ENCODE data around the gene KAT6B.

The KAT6B gene

GRCh38 chr10:75024971-75025523 is 198.6 kb downstream of the KAT6B start:
- POLR2A ChIA-PET: no interaction called here
- TF ChIP-seq CTCF (IDR thresholded peaks at IDR 0.05; ENCODE audit: insufficient read depth, low read length, missing control alignments): no peak
- no peak for DNase-seq (ENCODE audit: low read depth, low spot score)
- H3K4me3 ChIP-seq (ENCODE audit: low read depth, low read length): no peak overlapping the region
- CTCF ChIA-PET: interaction anchor here (1.5 to 1.8 kb wide), 2 partner anchors 75 to 780 kb away, joined by 4 to 9 read pairs; no protein-coding TSS in a partner anchor

GRCh38 chr10:75028049-75028448 is 201.6 kb downstream of the KAT6B start:
- ChIA-PET CTCF (interaction anchor here (0.7 to 1.5 kb wide), 4 partner anchors 8 to 778 kb away, joined by 3 to 5 read pairs (median 4); no protein-coding TSS in a partner anchor), POLR2A (no interaction called here)
- no peak overlapping the region for H3K4me3 ChIP-seq (ENCODE audit: low read depth, low read length)
- DNase-seq (ENCODE audit: low read depth, low spot score): no peak
- TF ChIP-seq CTCF (IDR thresholded peaks at IDR 0.05; ENCODE audit: insufficient read depth, low read length, missing control alignments): no peak

- no peak overlapping the region for H3K4me3 ChIP-seq (ENCODE audit: low read depth, low read length)
- no peak for DNase-seq (ENCODE audit: low read depth, low spot score)
- TF ChIP-seq CTCF (IDR thresholded peaks at IDR 0.05; ENCODE audit: insufficient read depth, low read length, missing control alignments): no peak
- ChIA-PET CTCF (no interaction called here), POLR2A (no interaction called here)
These were observed 202.3 kb downstream of the KAT6B start for GRCh38 chr10:75028748-75029147.

- ChIA-PET POLR2A (no interaction called here), CTCF (no interaction called here)
- no peak overlapping the region for H3K4me3 ChIP-seq (ENCODE audit: low read depth, low read length)
- no peak for DNase-seq (ENCODE audit: low read depth, low spot score)
- no peak for TF ChIP-seq CTCF (IDR thresholded peaks at IDR 0.05; ENCODE audit: insufficient read depth, low read length, missing control alignments)
These were observed 203.0 kb downstream of the KAT6B start for GRCh38 chr10:75029420-75029819.

GRCh38 chr10:75029857-75030256 is 203.5 kb downstream of the KAT6B start:
- POLR2A ChIA-PET: no interaction called here
- no peak overlapping the region for H3K4me3 ChIP-seq (ENCODE audit: low read depth, low read length)
- no peak for TF ChIP-seq CTCF (IDR thresholded peaks at IDR 0.05; ENCODE audit: insufficient read depth, low read length, missing control alignments)
- CTCF ChIA-PET: no interaction called here
- DNase-seq (ENCODE audit: low read depth, low spot score): no peak

GRCh38 chr10:75030371-75030770 is 204.0 kb downstream of the KAT6B start:
- no peak overlapping the region for H3K4me3 ChIP-seq (ENCODE audit: low read depth, low read length)
- no peak for DNase-seq (ENCODE audit: low read depth, low spot score)
- no peak for TF ChIP-seq CTCF (IDR thresholded peaks at IDR 0.05; ENCODE audit: insufficient read depth, low read length, missing control alignments)
- ChIA-PET CTCF (interaction anchor here (1.4 to 1.8 kb wide), 3 partner anchors 9 to 786 kb away, joined by 4 to 6 read pairs (median 5); partner anchors contain the start of gene COMTD1), POLR2A (no interaction called here)
